Uterus (tissue), 4 donors: ENCODE measurements around the gene DAPK2. TPM values are rescaled to one million over a fixed set of nuclear protein-coding genes. Genes with fewer than 3 reads are reported as not detected.

Experiments
- DNase-seq, 2 donors: peaks; one replicate each; pipeline ENCODE4 v3.0.0-alpha.2; 2019 to 2020
- H3K27ac ChIP-seq, 2 donors: fragments of 200-600 bp; sonication (generic); 1 replicate in 1 of 2; 2 replicates in 1 of 2; pipeline ENCODE4 v1.5.1; 2016 to 2018
- H3K27me3 ChIP-seq, 2 donors: fragments of 200-600 bp; sonication (generic); one replicate each; pipeline ENCODE4 v1.5.1; 2018 to 2019; ENCODE audit warnings: control low read depth in 1 of 2
- H3K36me3 ChIP-seq, 2 donors: fragments of 200-600 bp; sonication (generic); one replicate each; pipeline ENCODE4 v1.5.1; 2019; ENCODE audit warnings: control low read depth in 1 of 2
- H3K4me1 ChIP-seq, 2 donors: fragments of 200-600 bp; sonication (generic); one replicate each; pipeline ENCODE4 v1.5.1; 2018 to 2019; ENCODE audit warnings: control low read depth in 1 of 2
- H3K4me3 ChIP-seq, 2 donors: fragments of 200-600 bp; sonication (generic); 1 replicate in 1 of 2; 2 replicates in 1 of 2; pipeline ENCODE4 v1.5.1; 2018 to 2019; ENCODE audit warnings: mild to moderate bottlenecking in 1 of 2
- H3K9me3 ChIP-seq, 2 donors: fragments of 200-600 bp; sonication (generic); one replicate each; pipeline ENCODE4 v1.5.1; 2019; ENCODE audit warnings: control low read depth in 1 of 2
- CTCF ChIP-seq, 4 experiments: fragments of 200-600 bp in 2 of 4; fragments of 450-650 bp in 2 of 4; sonication (generic) in 2 of 4; IDR thresholded peaks; one replicate each; pipeline ENCODE4 v1.5.1; 2016 to 2019; ENCODE audit warnings: antibody characterized with exemption in 4 of 4, mild to moderate bottlenecking in 2 of 4, moderate library complexity in 1 of 4
- POLR2A ChIP-seq, 2 donors: fragments of 450-650 bp; IDR thresholded peaks; one replicate each; pipeline ENCODE4 v1.6.1; 2016; ENCODE audit warnings: antibody characterized with exemption in 2 of 2, mild to moderate bottlenecking in 1 of 2, moderate library complexity in 1 of 2
- intact Hi-C: fragments of 100-400 bp; cut with DNase I; formaldehyde crosslinking; loops from one replicate; pipeline ENCODE4 v1.15.1; 2023; ENCODE audit warnings: low total_unique reads
- total RNA-seq, 4 donors: library from RNA; depleted of rRNA in 3 of 4; stranded (reverse); fragments of >200 nt in 3 of 4; gene quantifications; one replicate each; pipeline versions ENCODE4 v1.1.0 to v1.2.4, GENCODE V29; 2014 to 2023
- donor health status: DM: yes; HTN: yes; CAD: no.

Gene DAPK2
- total RNA-seq, 4 donors from 2014 or later = 0.88 to 5.3 (median 1.4) TPM

- Histone ChIP-seq H3K4me3 (no peak overlapping the region), H3K4me1 (no peaks in the 10 kb centered on the region), H3K27ac (no peak overlapping the region), H3K9me3 (no peaks in the 10 kb centered on the region), H3K27me3 (no peaks in the 10 kb centered on the region), H3K36me3 (no peaks in the 10 kb centered on the region)
- TF ChIP-seq CTCF (IDR thresholded peaks at IDR 0.05) = no peak
- no peak for TF ChIP-seq POLR2A (IDR thresholded peaks at IDR 0.05)
- intact Hi-C loops = no loop called here
- no peak for DNase-seq
Measured at GRCh38 chr15:63870487-63871209, 175.6 kb downstream of the DAPK2 start.

GRCh38 chr15:63870043-63870394 lies 176.3 kb downstream of the DAPK2 start:
- no peak for DNase-seq
- Histone ChIP-seq H3K27me3 (no peaks in the 10 kb centered on the region), H3K4me3 (no peak overlapping the region), H3K4me1 (no peaks in the 10 kb centered on the region), H3K9me3 (no peaks in the 10 kb centered on the region), H3K36me3 (no peaks in the 10 kb centered on the region), H3K27ac (no peak overlapping the region)
- intact Hi-C loops = no loop called here
- TF ChIP-seq CTCF (IDR thresholded peaks at IDR 0.05) = no peak
- TF ChIP-seq POLR2A (IDR thresholded peaks at IDR 0.05) = no peak

- no peak for TF ChIP-seq CTCF (IDR thresholded peaks at IDR 0.05)
- no peak for TF ChIP-seq POLR2A (IDR thresholded peaks at IDR 0.05)
- no peak for DNase-seq
- Histone ChIP-seq H3K27ac (no peak overlapping the region), H3K9me3 (no peaks in the 10 kb centered on the region), H3K27me3 (no peaks in the 10 kb centered on the region), H3K36me3 (no peaks in the 10 kb centered on the region), H3K4me1 (no peaks in the 10 kb centered on the region), H3K4me3 (no peak overlapping the region)
- intact Hi-C loops = no loop called here
Measured at GRCh38 chr15:63869371-63870042, 176.8 kb downstream of the DAPK2 start.

- no peak overlapping the region for H3K27ac ChIP-seq
- H3K4me1 ChIP-seq = peaks cover 0 to 1% of the 10 kb centered on the region in 2 donors
- TF ChIP-seq CTCF (IDR thresholded peaks at IDR 0.05) (no peak), POLR2A (IDR thresholded peaks at IDR 0.05) (no peak)
- no peak overlapping the region for H3K4me3 ChIP-seq
- no peaks in the 10 kb centered on the region for H3K36me3 ChIP-seq
- H3K9me3 ChIP-seq = no peaks in the 10 kb centered on the region
- no peaks in the 10 kb centered on the region for H3K27me3 ChIP-seq
- intact Hi-C loops = no loop called here
- DNase-seq = no peak
Measured at GRCh38 chr15:63864186-63864585, 182.1 kb downstream of the DAPK2 start.

GRCh38 chr15:63861946-63862517 lies 184.3 kb downstream of the DAPK2 start:
- DNase-seq = no peak

More at GRCh38 chr15:63861946-63862517, 184.3 kb downstream of the DAPK2 start:
- no peak overlapping the region for H3K4me3 ChIP-seq
- intact Hi-C loops = no loop called here
- H3K27me3 ChIP-seq = no peaks in the 10 kb centered on the region
- no peak overlapping the region for H3K27ac ChIP-seq
- no peaks in the 10 kb centered on the region for H3K9me3 ChIP-seq
- H3K4me1 ChIP-seq = peaks cover 0 to 6% of the 10 kb centered on the region in 2 donors
- TF ChIP-seq POLR2A (IDR thresholded peaks at IDR 0.05) (no peak), CTCF (IDR thresholded peaks at IDR 0.05) (no peak)
- H3K36me3 ChIP-seq = no peaks in the 10 kb centered on the region
